HCT116 (cell line): ENCODE data around the gene MOG. TPM values are rescaled to one million over a fixed set of nuclear protein-coding genes. Genes with fewer than 3 reads are reported as not detected.

Experiments
- ATAC-seq: fragments of 200-7000 bp; cut with Tn5 transposase; 2 replicates; pipeline ENCODE4 v1.9.1; 2020; ENCODE audit warnings: mild to moderate bottlenecking, moderate library complexity
- BruUV-seq: library from RNA; stranded (reverse); fragments of 400-500 nt; replicated peaks from 2 replicates; lab custom pipeline; 2021; lab: Mats Ljungman, UMichigan
- CTCF ChIA-PET: fragments of 300-600 bp; sonication (Branson Sonifier 250); formaldehyde crosslinking; loops from one replicate; lab custom pipeline; 2021; ENCODE audit warnings: antibody characterized with exemption; lab: Charles Lee
- POLR2A ChIA-PET: fragments of 300-600, 350-600 bp; sonication (Branson Sonifier 250); formaldehyde crosslinking; loops from one replicate; lab custom pipeline; 2021; ENCODE audit warnings: antibody characterized with exemption; lab: Charles Lee
- RAD21 ChIA-PET, 2 experiments: fragments of 300-600 bp; sonication (Branson Sonifier 250); formaldehyde crosslinking; loops; one replicate each; lab custom pipeline; 2023; ENCODE audit warnings: low total read pairs in 2 of 2; ENCODE audit not compliant: uncharacterized antibody in 2 of 2, unreplicated experiment in 2 of 2, low non-redundant PET in 1 of 2; lab: Charles Lee
- DNase-seq: peaks from one replicate; pipeline ENCODE4 v3.0.0-alpha.2; 2010; ENCODE audit warnings: low read depth, low spot score
- H2AFZ ChIP-seq: fragments of 200-600 bp; shearing (Covaris generic), sonication (generic); 2 replicates; pipeline ENCODE4 v1.6.1; 2017; ENCODE audit warnings: low read depth, mixed run types, mixed read lengths, antibody characterized with exemption, low read length; ENCODE audit not compliant: poor library complexity, severe bottlenecking
- H3K27ac ChIP-seq: 2 replicates; pipeline ENCODE4 v1.5.1; 2012; ENCODE audit warnings: low read depth, low read length
- H3K27me3 ChIP-seq: fragments of 200-600 bp; sonication (generic); 2 replicates; pipeline ENCODE4 v1.6.1; 2016; ENCODE audit warnings: mixed run types, low read length, mixed read lengths; ENCODE audit not compliant: insufficient read depth
- H3K36me3 ChIP-seq, 2 experiments: fragments of 200-500 bp in 1 of 2; fragments of 200-600 bp in 1 of 2; sonication (Bioruptor generic) in 1 of 2; sonication (generic) in 1 of 2; 2 replicates each; pipeline versions ENCODE4 v1.5.1 to v1.6.1; 2014 to 2016; ENCODE audit warnings: low read length in 2 of 2, inconsistent platforms in 1 of 2, mixed read lengths in 1 of 2, mixed run types in 1 of 2; ENCODE audit not compliant: insufficient read depth in 2 of 2, control insufficient read depth in 1 of 2
- H3K4me1 ChIP-seq, 2 experiments: fragments of 200-600 bp in 1 of 2; sonication (generic) in 1 of 2; 2 replicates each; pipeline versions ENCODE4 v1.5.1 to v1.6.1; 2012 to 2017; ENCODE audit warnings: low read length in 2 of 2, inconsistent platforms in 1 of 2, mild to moderate bottlenecking in 1 of 2, mixed read lengths in 1 of 2, mixed run types in 1 of 2, moderate library complexity in 1 of 2; ENCODE audit not compliant: insufficient read depth in 2 of 2, control insufficient read depth in 1 of 2
- H3K4me2 ChIP-seq: fragments of 200-600 bp; sonication (generic); 2 replicates; pipeline ENCODE4 v1.6.1; 2017; ENCODE audit warnings: mixed run types, low read length, mixed read lengths
- H3K4me3 ChIP-seq, 2 experiments: fragments of 200-600 bp in 1 of 2; sonication (generic) in 1 of 2; replicated peaks in 1 of 2; 2 replicates each; pipeline ENCODE4 v1.5.1; 2011 to 2016; ENCODE audit warnings: low read length in 2 of 2, control low read depth in 1 of 2, low read depth in 1 of 2, mild to moderate bottlenecking in 1 of 2, mixed read lengths in 1 of 2, mixed run types in 1 of 2
- H3K79me2 ChIP-seq: fragments of 200-600 bp; sonication (generic); 2 replicates; pipeline ENCODE4 v1.6.1; 2017; ENCODE audit warnings: mild to moderate bottlenecking, mixed run types, low read length, moderate library complexity, mixed read lengths; ENCODE audit not compliant: insufficient read depth
- H3K9ac ChIP-seq: fragments of 200-600 bp; sonication (generic); 2 replicates; pipeline ENCODE4 v1.6.1; 2016; ENCODE audit warnings: low read length, mixed read lengths
- H3K9me2 ChIP-seq: fragments of 200-600 bp; sonication (generic), shearing (Covaris generic); 2 replicates; pipeline ENCODE4 v1.6.1; 2017; ENCODE audit warnings: mixed run types, mild to moderate bottlenecking, moderate library complexity; ENCODE audit not compliant: insufficient read depth
- H3K9me3 ChIP-seq, 2 experiments: fragments of 200-500 bp in 1 of 2; fragments of 200-600 bp in 1 of 2; sonication (Bioruptor generic) in 1 of 2; sonication (generic) in 1 of 2; 2 replicates each; pipeline ENCODE4 v1.6.1; 2014 to 2017; ENCODE audit warnings: low read length in 2 of 2, mixed read lengths in 2 of 2, inconsistent platforms in 1 of 2, low read depth in 1 of 2, mild to moderate bottlenecking in 1 of 2, mixed run types in 1 of 2, moderate library complexity in 1 of 2; ENCODE audit not compliant: control insufficient read depth in 1 of 2, insufficient read depth in 1 of 2
- H4K20me1 ChIP-seq: fragments of 200-600 bp; sonication (generic), shearing (Covaris generic); 2 replicates; pipeline ENCODE4 v1.6.1; 2017; ENCODE audit warnings: mixed run types, mild to moderate bottlenecking, moderate library complexity; ENCODE audit not compliant: insufficient read depth
- ATF3 ChIP-seq: IDR thresholded peaks from 2 replicates; pipeline ENCODE4 v1.6.1; 2012
- CTCF ChIP-seq, 3 experiments: fragments of 200-600 bp in 1 of 3; sonication (generic) in 1 of 3; IDR thresholded peaks in 2 of 3; conservative IDR thresholded peaks in 1 of 3; 2 replicates each; pipeline ENCODE4 v1.5.1; 2012 to 2017; ENCODE audit warnings: low read depth in 2 of 3, low read length in 2 of 3, antibody characterized with exemption in 1 of 3, borderline replicate concordance in 1 of 3, control low read depth in 1 of 3, mild to moderate bottlenecking in 1 of 3, mixed read lengths in 1 of 3, mixed run types in 1 of 3, moderate library complexity in 1 of 3; ENCODE audit not compliant: insufficient read depth in 1 of 3
- EGR1 ChIP-seq: IDR thresholded peaks from 2 replicates; pipeline ENCODE4 v1.6.1; 2012; ENCODE audit warnings: low read depth
- ELF1 ChIP-seq: IDR thresholded peaks from 2 replicates; pipeline ENCODE4 v1.6.1; 2012; ENCODE audit warnings: low read depth, borderline replicate concordance
- EZH2phosphoT487 ChIP-seq: fragments of 200-600 bp; IDR thresholded peaks from 2 replicates; pipeline ENCODE4 v1.6.1; 2018; ENCODE audit warnings: antibody characterized with exemption, borderline replicate concordance
- MAX ChIP-seq: IDR thresholded peaks from 2 replicates; pipeline ENCODE4 v1.6.1; 2012
- POLR2A ChIP-seq: IDR thresholded peaks from 2 replicates; pipeline ENCODE4 v1.7.0; 2011; ENCODE audit warnings: borderline replicate concordance; ENCODE audit not compliant: insufficient read depth, insufficient read length; ENCODE audit errors: extremely low read depth
- RAD21 ChIP-seq: IDR thresholded peaks from 2 replicates; pipeline ENCODE4 v1.6.1; 2012; ENCODE audit warnings: low read depth, mild to moderate bottlenecking
- REST ChIP-seq: IDR thresholded peaks from 2 replicates; pipeline ENCODE4 v1.6.1; 2012; ENCODE audit warnings: low read depth
- SP1 ChIP-seq: IDR thresholded peaks from 2 replicates; pipeline ENCODE4 v1.6.1; 2012; ENCODE audit warnings: low read depth
- SRF ChIP-seq: IDR thresholded peaks from 2 replicates; pipeline ENCODE4 v1.6.1; 2012; ENCODE audit warnings: low read depth
- TCF7L2 ChIP-seq: IDR thresholded peaks from 2 replicates; pipeline ENCODE4 v1.7.0; 2011; ENCODE audit warnings: borderline replicate concordance, inconsistent platforms; ENCODE audit not compliant: insufficient read depth, insufficient read length; ENCODE audit errors: extremely low read depth
- YY1 ChIP-seq: IDR thresholded peaks from 2 replicates; pipeline ENCODE4 v1.6.1; 2011; ENCODE audit warnings: low read length, low read depth, moderate library complexity, mild to moderate bottlenecking; ENCODE audit not compliant: insufficient replicate concordance; ENCODE audit errors: extremely low read depth
- ZFX ChIP-seq: fragments of 450-650 bp; IDR thresholded peaks from 2 replicates; pipeline ENCODE4 v1.6.1; 2017
- intact Hi-C: fragments of 100-400 bp; cut with micrococcal nuclease; formaldehyde crosslinking; loops from 2 replicates; pipeline ENCODE4 v1.10.0; 2022
- total RNA-seq: library from RNA; stranded (reverse); gene quantifications from one replicate; pipeline ENCODE4 v1.2.1, GENCODE V29; 2021; ENCODE audit not compliant: unreplicated experiment

MOG gene
- total RNA-seq, 1 experiment from 2014 or later = not detected

GRCh38 chr6:29694637-29695036, 37.7 kb downstream of the MOG start (continued):
- TF ChIP-seq ELF1 = no peak
- TF ChIP-seq YY1 = no peak
- TF ChIP-seq EZH2phosphoT487 = no peak
- no peak for TF ChIP-seq POLR2A
- no peak for TF ChIP-seq TCF7L2
- TF ChIP-seq ZFX = no peak
- no peak for TF ChIP-seq MAX
- TF ChIP-seq SP1 = no peak

GRCh38 chr6:29696147-29697125, 39.5 kb downstream of the MOG start:
- CTCF ChIA-PET = interaction anchor here (0.5 to 4.4 kb wide), 16 partner anchors 9 to 320 kb away, joined by 3 to 96 read pairs (median 4); partner anchors contain the start of gene OR12D3
- Histone ChIP-seq H3K9ac (no peak overlapping the region), H3K9me2 (no peaks in the 10 kb centered on the region), H3K79me2 (no peaks in the 10 kb centered on the region), H3K4me3 (no peak overlapping the region), H3K36me3 (no peaks in the 10 kb centered on the region), H3K27ac (no peak overlapping the region), H3K9me3 (no peaks in the 10 kb centered on the region), H2AFZ (peak overlapping the region; percentile 12), H3K27me3 (no peaks in the 10 kb centered on the region), H3K4me2 (no peak overlapping the region), H3K4me1 (no peaks in the 10 kb centered on the region), H4K20me1 (no peaks in the 10 kb centered on the region)
- no TSS peak for BruUV-seq
- RAD21 ChIA-PET = interaction anchor here (1.1 to 1.2 kb wide), 2 partner anchors 49 kb away, joined by 5 to 8 read pairs; no protein-coding TSS in a partner anchor
- peak; percentile 84 for ATAC-seq
- POLR2A ChIA-PET = interaction anchor here (1.3 kb wide), 2 partner anchors 47 to 48 kb away, joined by 6 to 8 read pairs; no protein-coding TSS in a partner anchor
- intact Hi-C loops = loop anchor here (2.0 to 5.0 kb wide), 2 partner anchors 48 to 319 kb away; partner anchors contain the start of gene OR12D3
- DNase-seq = no peak
- no peak for TF ChIP-seq ZFX
- TF ChIP-seq ATF3 = no peak
- TF ChIP-seq EGR1 = no peak
- no peak for TF ChIP-seq ELF1
- TF ChIP-seq RAD21 = peak; percentile 42
- no peak for TF ChIP-seq REST
- TF ChIP-seq MAX = no peak
- no peak for TF ChIP-seq SRF
- TF ChIP-seq CTCF (IDR thresholded peaks at IDR 0.05 in 2 of 3, conservative IDR thresholded peaks at IDR 0.05 in 1 of 3; ENCODE audit: borderline replicate concordance in 1 of 3, insufficient read depth in 1 of 3, low read depth in 2 of 3, low read length in 2 of 3) = peak; percentile 46 to 85 (median 70); a peak in 5 of 6 replicates
